K562 (cell line): ENCODE data around the gene SSH3. TPM values are rescaled to one million over a fixed set of nuclear protein-coding genes. Genes with fewer than 3 reads are reported as not detected.

ENCODE experiments used
- ATAC-seq: fragments of 200-7000 bp; cut with Tn5 transposase; 3 replicates; pipeline ENCODE4 v1.9.1; 2020; ENCODE audit warnings: moderate library complexity
- BruUV-seq: library from RNA; stranded (reverse); fragments of 400-500 nt; replicated peaks from 2 replicates; lab custom pipeline; 2021; lab: Mats Ljungman, UMichigan
- CTCF ChIA-PET: fragments of 300-600 bp; formaldehyde crosslinking; extraction: SDS; loops from one replicate; lab custom pipeline; 2021; ENCODE audit warnings: low intra/inter-chr PET ratio; lab: Yijun Ruan, JAX
- POLR2A ChIA-PET: fragments of 300-600, 350-650 bp; sonication (Branson Sonifier 250); formaldehyde crosslinking; extraction: SDS; loops from one replicate; lab custom pipeline; 2021; ENCODE audit warnings: antibody characterized with exemption, inconsistent platforms; lab: Yijun Ruan, JAX
- DNase-seq, 4 experiments: peaks; one replicate each; pipeline versions ENCODE4 v3.0.0 to v3.0.0-alpha.2; 2011 to 2018; ENCODE audit warnings: low spot score in 3 of 4, mixed read lengths in 3 of 4; ENCODE audit errors: extremely low read depth in 1 of 4
- FAIRE-seq: peaks from 2 replicates; lab custom pipeline; 2011; peaks lifted over from hg19 to GRCh38; lab: Jason Lieb, UNC
- H2AFZ ChIP-seq: 2 replicates; pipeline ENCODE4 v1.6.0; 2011; ENCODE audit warnings: low read depth, low read length, control low read depth, inconsistent platforms
- H3K27ac ChIP-seq: fragments of 200-600 bp; 3 replicates; pipeline ENCODE4 v1.8.0; 2011; ENCODE audit warnings: low read depth, mild to moderate bottlenecking, control low read depth, inconsistent platforms, low read length, moderate library complexity, mixed read lengths; ENCODE audit errors: extremely low read depth
- H3K27me3 ChIP-seq, 2 experiments: fragments of 300-600 bp in 1 of 2; 2 replicates in 1 of 2; 3 replicates in 1 of 2; pipeline versions ENCODE4 v1.6.0 to v1.8.0; 2011; ENCODE audit warnings: inconsistent platforms in 2 of 2, low read length in 2 of 2, mild to moderate bottlenecking in 1 of 2, mixed read lengths in 1 of 2, moderate library complexity in 1 of 2; ENCODE audit not compliant: control insufficient read depth in 2 of 2, insufficient read depth in 2 of 2
- H3K36me3 ChIP-seq: fragments of 300-600 bp; 3 replicates; pipeline ENCODE4 v1.8.0; 2011; ENCODE audit warnings: mild to moderate bottlenecking, low read length, inconsistent platforms; ENCODE audit not compliant: control insufficient read depth, insufficient read depth
- H3K4me1 ChIP-seq, 2 experiments: fragments of 200-600 bp in 1 of 2; replicated peaks in 1 of 2; 2 replicates in 1 of 2; 3 replicates in 1 of 2; pipeline versions ENCODE4 v1.5.1 to v1.8.0; 2011; ENCODE audit warnings: inconsistent platforms in 2 of 2, low read length in 2 of 2, mild to moderate bottlenecking in 1 of 2, mixed read lengths in 1 of 2, moderate library complexity in 1 of 2; ENCODE audit not compliant: control insufficient read depth in 2 of 2, insufficient read depth in 2 of 2
- H3K4me2 ChIP-seq: 2 replicates; pipeline ENCODE4 v1.6.1; 2011; ENCODE audit warnings: low read length, control low read depth, inconsistent platforms, mixed read lengths; ENCODE audit not compliant: insufficient read depth
- H3K4me3 ChIP-seq: fragments of 200-600 bp; sonication (generic), shearing (Covaris generic); 2 replicates; pipeline ENCODE4 v1.5.1; 2016; ENCODE audit warnings: control low read depth, inconsistent platforms
- H3K79me2 ChIP-seq: fragments of 200-600 bp; 3 replicates; pipeline ENCODE4 v1.8.0; 2011; ENCODE audit warnings: low read length, inconsistent platforms; ENCODE audit not compliant: control insufficient read depth, insufficient read depth
- H3K9ac ChIP-seq, 2 experiments: 2 replicates each; pipeline versions ENCODE4 v1.6.0 to v1.6.1; 2011; ENCODE audit warnings: low read depth in 2 of 2, low read length in 2 of 2, control low read depth in 1 of 2, inconsistent platforms in 1 of 2, mild to moderate bottlenecking in 1 of 2, mixed read lengths in 1 of 2; ENCODE audit not compliant: insufficient read depth in 1 of 2
- H3K9me1 ChIP-seq: one replicate; pipeline ENCODE4 v1.6.0; 2011; ENCODE audit warnings: inconsistent platforms, mild to moderate bottlenecking, low read length, moderate library complexity; ENCODE audit not compliant: control insufficient read depth, insufficient read depth
- H3K9me3 ChIP-seq: replicated peaks from 2 replicates; pipeline ENCODE4 v1.5.1; 2011; ENCODE audit warnings: low read depth, low read length, inconsistent platforms; ENCODE audit not compliant: control insufficient read depth, insufficient read depth
- H4K20me1 ChIP-seq: replicated peaks from 2 replicates; pipeline ENCODE4 v1.6.1; 2011; ENCODE audit warnings: low read length, inconsistent platforms, mixed read lengths; ENCODE audit not compliant: control insufficient read depth, insufficient read depth
- FOXJ3 ChIP-seq: sonication (generic); formaldehyde crosslinking; IDR thresholded peaks from 2 replicates; pipeline ENCODE4 v1.4.0; 2020; ENCODE audit warnings: mild to moderate bottlenecking, missing genetic modification reagents
- HCFC1 ChIP-seq: IDR thresholded peaks from 2 replicates; pipeline ENCODE4 v1.6.1; 2012; ENCODE audit warnings: low read depth, low read length, improper control_type of control experiment
- MYC ChIP-seq, 2 experiments: fragments of 250-450 bp in 1 of 2; sonication (Bioruptor Pico) in 1 of 2; IDR thresholded peaks; 2 replicates each; pipeline versions ENCODE4 v1.5.1 to v1.6.1; 2012 to 2021; ENCODE audit warnings: low read depth in 2 of 2, borderline replicate concordance in 1 of 2, improper control_type of control experiment in 1 of 2, low read length in 1 of 2, mild to moderate bottlenecking in 1 of 2, moderate library complexity in 1 of 2
- NFYB ChIP-seq: IDR thresholded peaks from 2 replicates; pipeline ENCODE4 v1.6.1; 2011; ENCODE audit warnings: mild to moderate bottlenecking, moderate library complexity; ENCODE audit not compliant: insufficient read length; ENCODE audit errors: extremely low read depth
- NR2C2 ChIP-seq, 2 experiments: fragments of 200-800 bp in 1 of 2; sonication (Bioruptor generic) in 1 of 2; sonication (generic) in 1 of 2; formaldehyde crosslinking in 1 of 2; IDR thresholded peaks; 2 replicates each; pipeline versions ENCODE4 v1.6.1 to v1.8.0; 2016 to 2022; ENCODE audit warnings: mild to moderate bottlenecking in 1 of 2, missing compliant biosample characterization in 1 of 2, missing genetic modification characterization in 1 of 2, missing genetic modification reagents in 1 of 2
- SUPT5H ChIP-seq: fragments of 450-650 bp; IDR thresholded peaks from 2 replicates; pipeline ENCODE4 v1.6.1; 2016
- ZNF184 ChIP-seq: sonication (generic); formaldehyde crosslinking; IDR thresholded peaks from 2 replicates; pipeline ENCODE4 v1.5.0; 2020; ENCODE audit warnings: missing genetic modification reagents
- WGBS: fragments of 100-300 bp; shearing (Covaris generic); methylation state at CpG from one replicate; pipeline ENCODE4 v1.1.6; 2016; ENCODE audit warnings: low coverage, mixed read lengths; ENCODE audit not compliant: insufficient coverage; ENCODE audit errors: missing lambda C conversion rate; 5-methylcytosine and 5-hydroxymethylcytosine counted together
- in situ Hi-C: fragments of 300-500 bp; cut with MboI; formaldehyde crosslinking; loops from 4 replicates; pipeline ENCODE4 v1.15.0; 2018; ENCODE audit warnings: inconsistent platforms, mixed read lengths
- intact Hi-C: fragments of 100-400 bp; cut with micrococcal nuclease; formaldehyde crosslinking; loops from 2 replicates; pipeline ENCODE4 v1.14.2; 2022
- polyA plus RNA-seq, 8 experiments: library from polyadenylated mRNA; depleted of rRNA in 4 of 8; stranded (reverse) in 5 of 8; unstranded in 3 of 8; fragments of >200 nt; fragmentation: Nextera tagmentation in 2 of 8; fragmentation: Illumina TruSeq in 1 of 8; extraction: Ambion mirVana in 2 of 8; extraction: Trizol in 1 of 8; gene quantifications; 2 replicates each; pipeline versions ENCODE4 v1.2.1 to v1.2.3, GENCODE V29; 2011 to 2014; ENCODE audit warnings: inconsistent platforms in 1 of 8, missing spikeins in 1 of 8
- total RNA-seq, 7 experiments: library from RNA; depleted of rRNA in 6 of 7; stranded (reverse); fragments of >200 nt in 6 of 7; fragmentation: Illumina TruSeq in 2 of 7; extraction: Trizol in 2 of 7; gene quantifications; 2 replicates each; pipeline versions ENCODE4 v1.2.1 to v1.2.3, GENCODE V29; 2011 to 2021; ENCODE audit warnings: low replicate concordance in 1 of 7
- TF ChIP-seq, protein P1 (sequence below): sonication (generic); formaldehyde crosslinking; IDR thresholded peaks from 2 replicates; pipeline ENCODE4 v1.8.1; 2022; ENCODE audit warnings: missing genetic modification reagents
- TF ChIP-seq, protein P2 (sequence below): sonication (generic); formaldehyde crosslinking; IDR thresholded peaks from 2 replicates; pipeline ENCODE4 v1.8.1; 2022; ENCODE audit warnings: missing genetic modification reagents
- TF ChIP-seq, protein P3 (sequence below): sonication (generic); formaldehyde crosslinking; IDR thresholded peaks from 2 replicates; pipeline ENCODE4 v1.8.1; 2023; ENCODE audit warnings: mild to moderate bottlenecking, missing genetic modification reagents
- TF ChIP-seq, protein P4 (sequence below), 3 experiments: fragments of 200-800 bp in 1 of 3; fragments of 250-450 bp in 1 of 3; fragments of 450-650 bp in 1 of 3; sonication (Bioruptor Pico) in 1 of 3; sonication (Bioruptor generic) in 1 of 3; formaldehyde crosslinking in 1 of 3; IDR thresholded peaks; 2 replicates each; pipeline versions ENCODE4 v1.6.1 to v1.8.0; 2016 to 2022; ENCODE audit warnings: mild to moderate bottlenecking in 2 of 3, missing genetic modification characterization in 2 of 3, missing compliant biosample characterization in 1 of 3, moderate library complexity in 1 of 3

The SSH3 gene
- total and polyA plus RNA-seq, 9 of the 15 experiments (the other 6 are each of a cell fraction or from before 2014, with no cell fraction given), result 0.07 to 1.0 (median 0.24) TPM; not detected in 3

DNA sequence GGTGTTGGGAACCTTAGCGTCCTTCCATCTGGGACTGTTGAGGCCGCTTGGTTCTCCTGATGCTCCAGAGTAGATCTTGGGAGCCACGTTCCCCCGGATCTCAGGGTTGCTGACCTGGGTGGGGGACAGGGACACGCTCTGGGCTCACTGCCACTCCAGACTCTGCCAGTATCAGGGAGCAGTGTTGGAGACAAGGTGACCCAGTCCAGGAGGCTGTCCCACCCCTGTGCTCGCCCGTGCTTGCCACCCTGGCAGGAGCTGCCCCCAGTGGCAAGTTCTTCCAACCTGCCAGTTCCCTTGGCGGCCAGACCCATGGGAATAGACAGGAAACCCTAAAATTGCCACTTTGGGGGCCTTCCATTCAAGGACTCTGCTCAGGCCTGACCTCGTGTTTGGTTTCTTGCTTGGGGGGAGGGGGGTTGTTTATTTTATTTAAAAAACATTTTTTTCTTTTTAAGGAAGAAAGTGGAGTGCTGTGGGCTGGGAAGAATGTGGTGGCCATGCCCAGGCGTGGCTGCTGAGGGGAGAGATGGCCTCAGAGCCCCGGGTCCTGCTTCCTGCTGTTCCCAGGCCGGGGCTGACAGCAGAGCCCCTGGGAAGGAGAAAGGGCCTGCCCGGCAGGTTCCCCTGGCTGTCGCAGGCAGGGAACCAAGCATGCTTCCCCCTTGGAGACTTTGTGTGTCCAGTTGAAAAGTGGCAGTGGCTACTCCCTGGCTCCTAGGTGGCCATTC is 29.9 kb upstream of the SSH3 start:
- Histone ChIP-seq H4K20me1 (peaks cover 20% of the 10 kb centered on the region; the same call in 1 of the 2 replicates), H3K9me1 (peaks cover 4% of the 10 kb centered on the region), H3K79me2 (peaks cover 97% of the 10 kb centered on the region), H3K4me2 (no peak overlapping the region), H2AFZ (no peak overlapping the region), H3K9ac (peak overlapping the region in 1 of 2 experiments; percentile 70; a peak in 2 of 4 replicates), H3K27me3 (no peaks in the 10 kb centered on the region), H3K4me3 (no peak overlapping the region), H3K27ac (no peak overlapping the region; the same call in 2 of the 3 replicates), H3K9me3 (no peaks in the 10 kb centered on the region), H3K4me1 (peaks cover 44 to 90% of the 10 kb centered on the region in 2 experiments), H3K36me3 (peaks cover 81% of the 10 kb centered on the region; the same call in 2 of the 3 replicates)
- no peak for FAIRE-seq
- 73% methylated on average over 12 of the region's 14 CpGs for WGBS
- ChIA-PET POLR2A (no interaction called here), CTCF (no interaction called here)
- intact Hi-C loops (no loop called here), in situ Hi-C loops (no loop called here)
- no peak for ATAC-seq
- DNase-seq, result no peak
- no TSS peak for BruUV-seq
- TF ChIP-seq, protein P1, sequence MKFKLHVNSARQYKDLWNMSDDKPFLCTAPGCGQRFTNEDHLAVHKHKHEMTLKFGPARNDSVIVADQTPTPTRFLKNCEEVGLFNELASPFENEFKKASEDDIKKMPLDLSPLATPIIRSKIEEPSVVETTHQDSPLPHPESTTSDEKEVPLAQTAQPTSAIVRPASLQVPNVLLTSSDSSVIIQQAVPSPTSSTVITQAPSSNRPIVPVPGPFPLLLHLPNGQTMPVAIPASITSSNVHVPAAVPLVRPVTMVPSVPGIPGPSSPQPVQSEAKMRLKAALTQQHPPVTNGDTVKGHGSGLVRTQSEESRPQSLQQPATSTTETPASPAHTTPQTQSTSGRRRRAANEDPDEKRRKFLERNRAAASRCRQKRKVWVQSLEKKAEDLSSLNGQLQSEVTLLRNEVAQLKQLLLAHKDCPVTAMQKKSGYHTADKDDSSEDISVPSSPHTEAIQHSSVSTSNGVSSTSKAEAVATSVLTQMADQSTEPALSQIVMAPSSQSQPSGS, result no peak
- TF ChIP-seq, protein P2, sequence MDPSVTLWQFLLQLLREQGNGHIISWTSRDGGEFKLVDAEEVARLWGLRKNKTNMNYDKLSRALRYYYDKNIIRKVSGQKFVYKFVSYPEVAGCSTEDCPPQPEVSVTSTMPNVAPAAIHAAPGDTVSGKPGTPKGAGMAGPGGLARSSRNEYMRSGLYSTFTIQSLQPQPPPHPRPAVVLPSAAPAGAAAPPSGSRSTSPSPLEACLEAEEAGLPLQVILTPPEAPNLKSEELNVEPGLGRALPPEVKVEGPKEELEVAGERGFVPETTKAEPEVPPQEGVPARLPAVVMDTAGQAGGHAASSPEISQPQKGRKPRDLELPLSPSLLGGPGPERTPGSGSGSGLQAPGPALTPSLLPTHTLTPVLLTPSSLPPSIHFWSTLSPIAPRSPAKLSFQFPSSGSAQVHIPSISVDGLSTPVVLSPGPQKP (CRISPR knock-in tag), result no peak
- TF ChIP-seq MYC (IDR thresholded peaks at IDR 0.05; ENCODE audit: low read depth, low read length) (no peak), MYC (CRISPR knock-in tag; IDR thresholded peaks at IDR 0.05; ENCODE audit: borderline replicate concordance, low read depth) (no peak), HCFC1 (no peak), NFYB (no peak), NR2C2 (CRISPR knock-in tag; IDR thresholded peaks at IDR 0.05) (no peak), NR2C2 (tag; IDR thresholded peaks at IDR 0.05) (no peak), SUPT5H (no peak), ZNF184 (CRISPR knock-in tag) (no peak), FOXJ3 (CRISPR knock-in tag) (no peak)
- TF ChIP-seq, protein P3, sequence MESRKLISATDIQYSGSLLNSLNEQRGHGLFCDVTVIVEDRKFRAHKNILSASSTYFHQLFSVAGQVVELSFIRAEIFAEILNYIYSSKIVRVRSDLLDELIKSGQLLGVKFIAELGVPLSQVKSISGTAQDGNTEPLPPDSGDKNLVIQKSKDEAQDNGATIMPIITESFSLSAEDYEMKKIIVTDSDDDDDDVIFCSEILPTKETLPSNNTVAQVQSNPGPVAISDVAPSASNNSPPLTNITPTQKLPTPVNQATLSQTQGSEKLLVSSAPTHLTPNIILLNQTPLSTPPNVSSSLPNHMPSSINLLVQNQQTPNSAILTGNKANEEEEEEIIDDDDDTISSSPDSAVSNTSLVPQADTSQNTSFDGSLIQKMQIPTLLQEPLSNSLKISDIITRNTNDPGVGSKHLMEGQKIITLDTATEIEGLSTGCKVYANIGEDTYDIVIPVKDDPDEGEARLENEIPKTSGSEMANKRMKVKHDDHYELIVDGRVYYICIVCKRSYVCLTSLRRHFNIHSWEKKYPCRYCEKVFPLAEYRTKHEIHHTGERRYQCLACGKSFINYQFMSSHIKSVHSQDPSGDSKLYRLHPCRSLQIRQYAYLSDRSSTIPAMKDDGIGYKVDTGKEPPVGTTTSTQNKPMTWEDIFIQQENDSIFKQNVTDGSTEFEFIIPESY (CRISPR knock-in tag), result no peak
- TF ChIP-seq, protein P4, sequence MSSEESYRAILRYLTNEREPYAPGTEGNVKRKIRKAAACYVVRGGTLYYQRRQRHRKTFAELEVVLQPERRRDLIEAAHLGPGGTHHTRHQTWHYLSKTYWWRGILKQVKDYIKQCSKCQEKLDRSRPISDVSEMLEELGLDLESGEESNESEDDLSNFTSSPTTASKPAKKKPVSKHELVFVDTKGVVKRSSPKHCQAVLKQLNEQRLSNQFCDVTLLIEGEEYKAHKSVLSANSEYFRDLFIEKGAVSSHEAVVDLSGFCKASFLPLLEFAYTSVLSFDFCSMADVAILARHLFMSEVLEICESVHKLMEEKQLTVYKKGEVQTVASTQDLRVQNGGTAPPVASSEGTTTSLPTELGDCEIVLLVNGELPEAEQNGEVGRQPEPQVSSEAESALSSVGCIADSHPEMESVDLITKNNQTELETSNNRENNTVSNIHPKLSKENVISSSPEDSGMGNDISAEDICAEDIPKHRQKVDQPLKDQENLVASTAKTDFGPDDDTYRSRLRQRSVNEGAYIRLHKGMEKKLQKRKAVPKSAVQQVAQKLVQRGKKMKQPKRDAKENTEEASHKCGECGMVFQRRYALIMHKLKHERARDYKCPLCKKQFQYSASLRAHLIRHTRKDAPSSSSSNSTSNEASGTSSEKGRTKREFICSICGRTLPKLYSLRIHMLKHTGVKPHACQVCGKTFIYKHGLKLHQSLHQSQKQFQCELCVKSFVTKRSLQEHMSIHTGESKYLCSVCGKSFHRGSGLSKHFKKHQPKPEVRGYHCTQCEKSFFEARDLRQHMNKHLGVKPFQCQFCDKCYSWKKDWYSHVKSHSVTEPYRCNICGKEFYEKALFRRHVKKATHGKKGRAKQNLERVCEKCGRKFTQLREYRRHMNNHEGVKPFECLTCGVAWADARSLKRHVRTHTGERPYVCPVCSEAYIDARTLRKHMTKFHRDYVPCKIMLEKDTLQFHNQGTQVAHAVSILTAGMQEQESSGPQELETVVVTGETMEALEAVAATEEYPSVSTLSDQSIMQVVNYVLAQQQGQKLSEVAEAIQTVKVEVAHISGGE (CRISPR knock-in tag; IDR thresholded peaks at IDR 0.05), result no peak
